NCI-H187 treated with DMSO at 0.1 percent for 48 hours (cell line): Measurements from ENCODE around the gene IL22.
A peak's percentile ranks its signal among the peaks of the same experiment; 100 is the strongest.

ENCODE experiments used
- DNase-seq: peaks from one replicate; lab custom pipeline; 2025; lab: John Stamatoyannopoulos, UW

Gene IL22

DNA sequence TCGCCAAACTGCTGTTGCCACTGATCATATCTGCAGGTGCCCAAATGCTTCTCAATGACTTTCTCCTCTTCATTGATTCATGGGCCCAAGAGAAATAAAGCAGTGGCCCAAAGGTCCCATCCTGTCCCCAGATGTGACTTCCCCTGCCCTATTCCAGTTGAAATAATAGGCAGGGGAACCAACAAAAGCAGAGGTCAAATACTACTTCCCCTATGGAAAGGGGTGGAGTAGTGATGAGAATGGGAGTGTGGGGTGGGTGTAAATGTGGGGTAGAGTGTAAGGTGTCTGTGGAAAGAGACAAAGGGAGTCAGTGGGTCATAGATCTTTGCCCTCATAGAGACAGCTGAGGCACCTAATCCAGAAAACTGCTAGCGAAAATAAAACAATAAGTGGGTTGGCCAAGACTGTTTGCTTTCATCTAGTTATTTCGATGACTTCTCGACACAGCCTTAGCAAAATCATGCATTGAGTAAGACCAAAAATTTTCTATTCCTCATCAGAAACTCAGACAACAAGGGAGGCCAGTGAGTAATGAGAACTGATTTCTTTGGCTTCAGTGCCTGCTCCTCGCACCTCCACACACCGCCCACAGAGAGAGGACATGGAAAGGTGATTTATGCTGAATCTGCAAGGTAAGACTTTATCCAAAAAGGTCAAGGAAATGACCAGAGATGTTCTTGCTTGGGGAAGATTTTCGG, 10.9 kb upstream of the IL22 start:
- no peak for DNase-seq

DNA sequence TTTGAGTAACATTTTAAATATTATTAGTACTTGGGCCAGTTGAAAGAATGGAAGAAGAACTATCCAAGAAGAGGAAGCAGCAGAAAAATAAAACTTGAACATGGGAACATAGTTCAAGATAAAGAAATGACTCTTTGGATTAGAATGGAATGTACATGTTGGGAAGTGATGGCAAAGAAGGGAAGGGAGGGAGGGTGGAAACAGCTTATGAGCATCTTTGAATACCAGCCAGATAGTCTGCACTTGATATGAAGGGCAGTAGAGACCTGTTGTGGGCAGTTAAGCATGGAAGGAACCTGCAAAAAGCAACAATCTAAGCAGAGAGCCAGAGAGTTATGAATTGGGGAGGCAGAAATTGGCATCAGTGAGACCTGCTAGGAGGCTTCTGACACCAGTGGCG, 10.0 kb upstream of the IL22 start:
- no peak for DNase-seq

DNA sequence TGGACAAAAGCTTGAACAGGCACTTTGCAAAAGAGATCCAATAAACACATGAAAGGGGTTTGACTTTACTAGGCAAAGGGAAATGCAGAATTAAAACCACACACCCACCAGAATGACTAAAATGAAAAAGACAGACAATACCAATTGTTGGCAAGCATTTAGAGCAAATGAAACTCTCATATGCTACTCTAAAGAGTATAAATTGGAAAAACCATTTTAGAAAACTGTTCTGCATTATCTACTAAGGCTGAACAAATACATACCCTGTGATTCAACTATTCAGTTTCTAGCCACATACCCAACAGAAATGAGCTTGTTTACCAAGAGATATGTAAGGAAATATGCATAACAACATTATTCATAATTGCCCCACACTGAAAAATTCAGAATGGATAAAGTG, 8.5 kb upstream of the IL22 start:
- DNase-seq = no peak

DNA sequence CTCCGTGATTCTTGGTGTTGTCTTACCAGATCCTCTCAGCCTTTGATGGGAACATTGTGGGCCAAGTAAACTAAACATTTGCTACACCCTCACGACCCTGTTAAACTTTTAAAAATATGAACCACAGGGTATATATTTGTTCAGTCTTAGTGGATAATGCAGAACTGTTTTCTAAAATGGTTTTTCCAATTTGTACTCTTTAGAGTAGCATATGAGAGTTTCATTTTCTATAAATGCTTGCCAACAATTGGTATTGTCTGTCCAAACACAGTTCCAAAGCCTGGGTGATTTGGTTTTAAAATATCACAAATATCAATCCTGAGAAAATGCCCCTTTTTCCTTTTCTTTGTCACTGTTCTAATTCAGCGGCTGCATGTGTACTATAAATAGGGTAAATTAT, 6.7 kb upstream of the IL22 start:
- no peak for DNase-seq

DNA sequence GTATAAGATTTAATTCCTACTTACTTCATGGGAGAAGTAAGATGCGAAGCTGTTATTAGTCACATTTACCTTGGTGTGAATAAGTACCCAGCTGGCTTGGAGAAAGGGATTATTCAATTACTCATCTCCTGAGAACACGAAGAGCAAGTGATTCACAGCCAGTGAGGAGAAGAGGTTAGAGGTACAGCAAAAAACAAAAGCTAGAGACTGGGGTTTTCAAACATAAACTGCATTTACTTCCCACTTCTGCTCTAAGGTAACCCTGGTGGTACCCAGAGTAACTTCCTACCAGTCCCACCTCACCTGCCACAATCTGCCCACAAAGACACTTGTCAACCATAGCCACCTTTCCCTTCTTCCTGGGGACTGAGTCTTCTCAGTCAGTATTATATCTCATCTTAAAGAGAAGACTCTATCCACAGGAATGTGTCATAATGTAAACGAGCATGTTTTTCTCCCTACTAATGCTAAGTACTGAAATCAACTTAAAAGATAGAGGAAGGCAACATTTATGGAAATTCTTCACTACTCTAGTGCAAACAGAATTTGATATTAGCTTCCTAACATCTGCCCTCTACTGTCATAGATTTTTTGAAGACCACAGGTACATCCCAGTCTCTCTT, 6.0 kb upstream of the IL22 start:
- no peak for DNase-seq

DNA sequence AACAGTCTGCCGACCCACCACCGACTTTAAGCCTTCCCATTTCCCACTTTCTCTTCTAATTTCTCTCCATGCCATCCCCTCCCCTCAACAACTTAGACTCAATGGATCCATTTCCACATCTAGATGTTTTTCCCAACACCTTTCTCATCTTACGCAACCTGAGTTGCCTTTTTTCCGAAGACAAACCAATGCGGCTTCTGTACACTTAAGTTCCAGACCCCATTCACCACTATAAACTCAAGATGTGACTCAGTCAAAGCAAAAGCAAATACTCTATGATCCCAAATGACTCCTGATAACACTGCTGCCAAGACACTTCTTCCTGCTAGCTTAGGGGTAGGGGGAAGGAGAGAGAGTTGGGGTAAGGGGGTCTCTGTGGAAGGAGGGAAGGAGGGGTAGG, 1.3 kb downstream of the IL22 start:
- DNase-seq = no peak

DNA sequence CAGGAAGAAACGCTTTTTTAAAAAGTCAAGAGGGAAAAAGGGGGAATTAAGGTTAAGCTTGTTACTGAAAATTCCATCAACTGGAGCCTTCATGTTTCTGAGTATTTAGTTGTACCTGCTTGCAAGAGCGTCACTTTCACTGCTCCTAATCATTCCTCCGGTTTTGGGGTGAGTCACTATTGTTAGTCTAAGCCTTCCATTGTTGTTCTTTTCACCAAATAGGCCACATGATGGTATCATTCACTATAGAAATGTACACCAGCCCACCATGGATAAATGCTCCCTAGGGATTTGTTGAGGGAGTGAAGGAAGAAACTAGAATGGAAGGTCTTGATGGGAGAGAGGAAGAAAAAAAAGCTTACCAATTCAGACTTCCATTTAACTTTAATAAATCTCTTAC, 3.0 kb downstream of the IL22 start:
- no peak for DNase-seq

DNA sequence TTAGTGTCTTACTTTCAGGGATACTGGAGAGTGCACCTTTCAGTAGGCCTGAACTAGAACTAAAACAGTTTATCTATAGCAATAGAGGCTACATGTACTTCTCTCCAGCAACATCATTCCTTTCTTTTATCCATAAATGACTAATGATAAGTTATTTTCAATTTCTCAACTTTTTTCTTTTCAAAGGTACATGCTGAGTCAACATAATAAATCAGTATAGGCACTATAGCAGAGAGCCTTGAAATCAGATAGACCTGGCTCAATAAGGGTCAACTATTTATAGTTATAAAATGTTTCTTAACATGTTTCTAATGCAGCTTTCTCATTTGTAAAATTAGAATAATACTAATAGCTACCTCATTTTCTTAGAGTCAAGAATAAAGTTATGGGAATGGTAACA, 5.6 kb downstream of the IL22 start:
- DNase-seq = no peak

DNA sequence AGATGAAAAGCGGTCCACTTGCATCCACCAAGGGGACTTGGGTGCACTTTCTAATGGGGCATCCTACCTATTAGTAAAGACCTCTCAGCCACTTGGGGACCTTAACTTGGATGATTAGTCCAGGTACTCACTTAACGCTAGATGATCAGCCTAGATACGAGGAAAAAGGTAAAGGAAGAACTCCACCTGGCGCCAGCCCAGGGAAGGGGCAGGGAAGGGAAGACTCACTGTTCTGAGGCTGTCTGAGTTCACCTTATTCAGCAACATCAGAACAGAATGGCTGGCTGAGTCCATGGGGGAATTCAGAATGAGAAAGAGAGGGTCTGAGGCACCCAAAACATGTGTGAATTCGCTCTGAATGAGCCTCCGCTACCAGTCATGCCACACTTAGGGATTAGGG, 7.1 kb downstream of the IL22 start:
- DNase-seq = no peak

DNA sequence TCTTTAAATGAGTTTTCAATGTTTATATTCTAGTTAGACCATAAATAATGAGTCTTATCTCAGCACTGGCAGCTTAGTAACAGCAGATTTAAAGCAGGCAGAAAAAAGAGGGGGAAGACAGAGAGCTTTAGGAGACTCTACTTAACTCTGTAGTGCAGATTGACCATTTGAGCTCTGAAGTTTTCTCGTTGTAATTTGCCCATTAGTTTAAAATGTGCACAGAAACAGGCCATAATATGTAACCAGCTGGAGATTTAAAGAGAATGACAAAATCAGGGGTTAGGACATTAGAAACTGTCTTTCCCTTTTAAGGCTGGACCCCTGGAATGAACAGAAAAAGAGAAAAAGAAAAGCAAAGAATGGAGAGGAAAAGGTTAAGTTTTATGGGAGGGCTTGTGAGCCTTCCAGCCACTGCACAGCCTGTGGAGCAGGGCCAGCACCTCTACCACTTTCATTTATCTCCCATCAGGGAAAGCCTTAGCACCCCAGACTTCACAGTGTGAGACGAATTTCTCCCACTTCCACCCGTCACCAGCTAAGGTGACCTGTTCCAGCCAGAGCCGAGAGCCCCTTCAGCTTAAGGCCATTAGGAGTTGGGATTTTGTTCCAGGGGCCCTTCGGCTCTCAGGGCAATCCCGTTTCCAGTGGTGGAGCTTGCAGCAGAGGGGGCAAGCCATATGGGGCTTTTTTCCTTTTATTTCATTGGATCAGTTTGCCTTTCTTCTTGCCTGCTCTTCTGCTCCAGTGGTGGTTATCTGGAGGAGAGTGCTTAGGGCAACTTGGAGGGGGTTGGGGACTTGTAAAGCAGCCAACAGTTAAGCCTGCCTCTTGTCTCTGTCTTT, 8.0 kb downstream of the IL22 start:
- DNase-seq = no peak

DNA sequence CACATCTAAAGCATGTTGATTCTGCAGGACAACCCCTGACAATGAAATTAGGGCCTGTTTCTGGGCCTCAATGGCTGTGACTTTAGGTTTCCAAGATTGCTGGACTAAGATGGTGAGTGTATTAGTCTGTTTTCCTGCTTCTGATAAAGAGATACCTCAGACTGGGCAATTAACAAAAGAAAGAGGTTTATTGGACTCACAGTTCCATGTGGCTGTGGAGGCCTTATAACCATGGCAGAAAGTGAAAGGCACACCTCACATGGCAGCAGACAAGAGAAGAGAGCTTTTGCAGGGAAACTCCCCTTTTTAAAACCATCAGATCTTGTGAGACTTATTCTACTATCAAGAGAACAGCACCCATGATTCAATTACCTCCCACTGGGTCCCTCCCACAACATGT, 10.6 kb downstream of the IL22 start:
- no peak for DNase-seq

DNA sequence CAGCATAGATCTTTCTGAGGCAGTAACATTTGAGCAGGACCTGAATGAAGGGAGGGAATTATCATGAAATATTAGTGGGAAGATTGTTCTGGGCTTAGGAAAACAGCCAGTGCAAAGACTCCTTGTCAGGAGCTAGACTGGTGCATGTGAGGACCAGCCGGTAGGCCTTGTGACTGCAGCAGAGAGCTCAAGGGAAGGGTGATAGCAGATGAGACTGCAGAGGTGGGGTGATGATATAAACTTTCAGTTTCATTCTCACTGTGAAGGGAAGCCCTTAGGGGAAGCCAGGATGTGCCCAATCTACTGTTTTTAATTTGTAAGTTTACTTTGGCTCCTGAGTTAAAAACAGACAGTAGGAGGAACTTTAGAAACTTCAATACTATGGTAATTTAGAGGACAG, 12.4 kb downstream of the IL22 start:
- DNase-seq = no peak

DNA sequence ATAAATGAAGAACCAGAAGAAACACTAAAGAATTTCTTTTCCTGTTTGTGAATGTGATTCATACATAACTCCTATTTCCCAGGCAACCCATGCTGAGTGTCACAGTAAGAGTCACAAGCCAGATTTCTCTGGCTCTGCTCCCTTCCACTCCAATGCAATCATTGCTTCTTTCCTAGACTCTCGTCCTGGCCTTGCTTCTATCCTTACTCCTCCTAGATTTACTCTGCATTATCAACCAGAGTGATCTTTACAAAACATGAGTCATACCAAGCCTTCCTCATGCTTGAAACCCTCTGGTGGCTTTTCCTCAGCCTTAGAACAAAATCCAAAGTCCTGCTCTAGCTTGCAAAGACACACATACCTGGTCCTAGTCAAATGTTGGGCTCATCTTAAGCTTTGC, 13.3 kb downstream of the IL22 start:
- DNase-seq = no peak

DNA sequence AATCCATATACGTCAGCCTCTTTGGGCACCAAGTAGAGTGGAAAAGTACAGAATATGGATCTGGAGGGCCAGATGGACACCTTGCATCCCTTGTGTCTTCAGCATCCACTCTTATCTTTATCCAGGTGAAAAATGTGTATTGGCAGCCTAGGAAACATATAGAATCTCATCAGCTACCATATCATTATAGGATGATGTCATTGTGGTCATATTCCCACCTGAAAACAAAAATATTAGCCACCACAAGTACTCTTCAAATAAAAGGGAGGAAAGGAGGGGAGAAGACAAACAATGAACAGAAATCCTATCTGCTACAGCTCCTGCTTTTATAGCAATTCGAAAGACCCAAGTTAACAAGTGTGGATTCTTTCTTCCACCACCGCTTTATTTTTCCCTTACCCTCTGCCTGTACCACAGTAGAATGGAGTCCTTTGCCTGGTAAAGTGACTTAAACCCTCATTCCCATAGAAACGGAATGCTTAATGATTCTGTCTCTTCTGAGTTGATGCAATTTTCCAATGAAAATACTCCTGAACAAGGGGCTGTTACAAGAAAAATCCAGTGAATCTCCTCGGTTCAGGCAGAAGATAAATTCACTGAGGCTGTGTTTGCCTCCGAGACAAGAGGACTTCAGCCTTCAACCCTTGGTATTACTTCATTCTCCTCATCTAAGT, 14.0 kb downstream of the IL22 start:
- no peak for DNase-seq

DNA sequence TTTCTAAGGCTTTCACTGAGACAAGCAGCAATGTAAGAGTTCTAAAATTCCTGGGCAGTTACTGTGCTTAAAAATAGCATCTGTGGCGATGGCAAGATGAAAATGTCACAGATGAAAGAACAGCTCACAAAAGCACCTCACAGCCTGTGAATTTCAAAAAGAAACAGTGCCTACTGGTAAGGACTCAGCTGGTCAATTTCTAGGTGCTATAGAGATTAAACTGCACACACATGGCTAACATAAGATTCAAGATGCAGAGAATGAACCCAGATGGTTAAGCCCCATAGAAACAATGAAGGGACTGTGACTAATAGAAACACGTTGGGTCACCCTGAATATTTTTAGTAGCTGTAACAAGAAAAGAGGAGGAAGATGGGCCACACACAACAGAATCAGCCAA, 15.8 kb downstream of the IL22 start:
- DNase-seq = no peak

DNA sequence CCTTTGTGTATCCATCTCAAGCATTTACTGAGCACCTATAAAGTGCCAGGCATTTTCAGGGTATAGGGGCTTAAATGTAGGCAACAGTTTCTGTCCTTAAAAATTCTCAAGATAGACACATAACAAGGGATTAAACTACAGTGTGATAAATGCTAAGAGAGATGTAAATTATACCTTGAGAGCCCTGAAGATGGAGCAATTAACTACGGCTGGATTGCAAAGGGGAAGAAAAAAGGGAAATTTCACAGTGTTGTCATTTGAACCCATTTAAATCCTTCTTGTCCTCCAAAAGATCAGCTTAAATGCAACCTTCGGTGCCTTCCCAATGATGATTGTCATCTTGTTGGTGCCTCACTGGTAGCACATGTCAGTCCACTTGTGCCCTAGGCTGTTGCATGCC, 16.3 kb downstream of the IL22 start:
- no peak for DNase-seq

DNA sequence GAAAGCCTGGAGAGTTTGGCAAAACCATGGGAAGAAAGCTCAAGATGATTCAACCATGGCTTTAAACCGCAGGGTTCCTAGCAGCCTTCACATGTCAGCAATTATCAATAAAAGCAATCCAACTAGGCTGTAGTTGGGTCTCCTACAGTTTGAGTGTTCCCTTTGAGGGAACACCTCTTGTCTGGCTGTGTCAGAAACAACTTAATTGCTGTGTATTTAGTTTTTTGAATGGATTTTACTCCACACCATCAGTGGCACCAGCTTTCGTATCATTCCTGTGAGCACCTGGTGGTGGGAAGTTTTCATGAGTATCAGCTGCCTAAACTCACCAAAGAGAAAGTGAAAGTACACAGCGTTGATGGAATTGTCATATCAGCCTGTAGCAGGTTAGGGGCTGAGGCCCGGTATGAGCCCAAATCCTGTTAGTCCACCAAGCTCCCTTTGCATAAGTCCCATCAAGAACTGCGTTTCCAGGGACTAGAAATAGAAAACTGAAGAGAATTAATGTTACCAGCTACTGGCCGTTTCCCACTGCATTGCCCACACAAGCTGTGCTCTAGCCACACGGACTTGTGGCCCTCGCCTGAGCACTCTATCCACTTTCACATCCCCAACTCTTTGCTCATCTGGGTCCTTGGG, 16.9 kb downstream of the IL22 start:
- DNase-seq = peak; percentile 25

DNA sequence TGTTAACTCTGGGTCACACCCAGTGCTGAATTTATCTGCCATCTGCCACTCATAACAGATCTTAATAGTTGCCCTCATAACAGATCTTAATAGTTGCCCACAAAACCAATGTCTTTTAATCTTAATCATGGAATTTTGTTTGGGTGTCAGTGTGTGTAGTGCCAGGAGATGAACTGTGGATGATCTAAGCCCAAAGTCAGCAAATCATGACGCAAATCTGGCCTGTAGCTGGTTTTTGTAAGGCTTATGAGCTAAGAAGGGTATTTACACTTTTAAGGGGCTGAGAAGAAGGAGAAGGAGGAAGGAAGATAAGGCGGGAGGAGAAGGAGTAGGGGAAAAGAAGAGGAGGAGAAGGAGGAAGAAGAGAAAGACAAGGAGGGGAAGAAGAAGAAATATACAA, 17.8 kb downstream of the IL22 start:
- DNase-seq = no peak

DNA sequence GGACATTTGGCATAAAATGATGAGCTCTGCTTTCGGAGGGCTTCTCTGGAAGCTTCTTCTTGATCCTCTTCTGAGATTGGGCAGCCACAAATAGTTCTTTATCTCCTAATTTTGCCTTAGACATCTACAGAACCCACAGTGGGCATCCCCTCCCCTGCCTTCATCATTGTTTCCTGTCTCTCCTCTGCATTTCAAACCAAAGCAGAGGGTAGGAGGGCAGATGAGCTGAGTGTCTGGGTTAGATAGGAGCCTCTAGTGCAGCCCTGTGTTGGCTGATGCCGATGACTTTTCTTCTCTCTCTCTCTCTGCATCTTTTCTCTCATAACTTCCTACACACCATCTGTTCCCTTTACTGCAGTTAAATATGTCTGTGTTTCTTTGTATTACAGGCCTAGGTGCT, 19.3 kb downstream of the IL22 start:
- DNase-seq = no peak

DNA sequence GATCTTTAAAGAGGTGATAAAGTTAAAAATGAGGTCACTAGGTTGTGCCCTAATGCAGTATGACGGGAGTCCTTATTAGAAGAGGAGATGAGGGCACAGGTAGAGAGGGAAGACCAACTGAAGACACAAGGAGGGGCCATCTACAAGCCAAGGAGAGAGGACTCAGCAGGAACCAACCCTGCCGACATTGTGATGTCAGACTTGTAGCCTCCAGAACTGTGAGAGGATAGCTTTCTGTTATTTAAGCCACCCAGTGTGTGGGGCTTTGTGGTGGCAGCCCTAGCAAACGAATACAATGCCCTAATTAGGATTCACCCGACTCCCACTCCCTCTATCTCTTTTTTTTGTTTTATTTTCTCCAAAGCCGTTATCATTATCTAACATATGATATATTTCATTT, 19.9 kb downstream of the IL22 start:
- no peak for DNase-seq

DNA sequence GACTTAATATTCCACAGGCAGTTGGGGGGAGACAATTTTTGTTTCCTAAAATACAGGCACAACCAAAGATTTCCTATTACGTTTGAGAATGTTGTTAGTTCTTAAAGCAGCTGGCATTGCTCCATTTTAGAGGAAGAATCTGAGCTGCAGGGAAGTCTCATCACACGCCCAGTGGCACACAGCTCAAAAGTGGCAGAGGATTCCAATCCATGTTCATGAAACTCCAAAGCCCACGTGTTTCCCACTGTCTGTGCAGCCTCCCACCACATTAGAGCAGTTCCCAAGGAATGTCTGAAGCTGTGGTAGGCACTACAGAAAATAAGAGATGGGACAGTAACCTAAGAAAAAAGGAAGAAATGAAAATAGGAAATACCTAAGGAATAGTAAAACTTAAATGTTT, 21.7 kb downstream of the IL22 start:
- no peak for DNase-seq

DNA sequence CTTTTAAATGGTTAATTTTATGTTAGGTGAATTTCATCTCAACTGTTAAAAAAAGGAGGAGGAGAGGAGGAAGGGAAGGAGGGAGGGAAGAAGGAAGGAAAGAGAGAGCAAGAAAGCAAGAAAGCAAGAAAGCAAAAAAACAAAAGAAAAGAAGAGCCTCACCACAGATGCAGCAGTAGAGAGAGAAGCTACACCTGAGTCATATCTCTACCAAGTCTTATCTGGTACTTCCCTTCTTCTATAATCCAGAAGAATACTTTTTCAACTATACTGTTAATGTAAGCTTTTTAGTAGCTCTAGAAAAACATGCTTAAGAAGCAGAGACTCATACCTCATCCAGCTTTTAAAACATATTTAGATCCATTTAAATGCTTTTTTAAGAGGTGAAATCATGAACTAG, 22.2 kb downstream of the IL22 start:
- no peak for DNase-seq
